NCI-H1105 treated with DMSO at 0.1 percent for 48 hours (cell line): ENCODE measurements around the gene LILRA6.
A peak's percentile ranks its signal among the peaks of the same experiment; 100 is the strongest.
"Not testable (repeated sequence)": the region's sequence is repeated elsewhere in the genome, so short reads cannot be mapped to it uniquely, and the experiment has no call there.

Experiments
- DNase-seq: peaks from one replicate; lab custom pipeline; 2025; lab: John Stamatoyannopoulos, UW

LILRA6 gene

GRCh38 chr19:54231077-54231931, 11.3 kb downstream of the LILRA6 start:
- DNase-seq = peak; percentile 88

- no peak for DNase-seq
These were observed 12.6 kb downstream of the LILRA6 start for GRCh38 chr19:54230031-54230430.

GRCh38 chr19:54229146-54229545, 13.4 kb downstream of the LILRA6 start:
- DNase-seq = no peak

- not testable (repeated sequence) for DNase-seq
These were observed 18.0 kb downstream of the LILRA6 start for GRCh38 chr19:54224619-54225018.

- not testable (repeated sequence) for DNase-seq
These were observed 18.7 kb downstream of the LILRA6 start for GRCh38 chr19:54223937-54224281.

GRCh38 chr19:54223277-54223936, 19.2 kb downstream of the LILRA6 start:
- DNase-seq = not testable (repeated sequence)

- not testable (repeated sequence) for DNase-seq
These were observed 19.9 kb downstream of the LILRA6 start, which contains the start of gene LILRB3 for GRCh38 chr19:54222474-54223276. Gene LILRB3 (minus strand): TSS chr19:54223007. CDS start chr19:54222976, 31 bp downstream.

- DNase-seq = not testable (repeated sequence)
These were observed 20.6 kb downstream of the LILRA6 start for GRCh38 chr19:54221947-54222346.

GRCh38 chr19:54219702-54220101, 22.9 kb downstream of the LILRA6 start:
- not testable (repeated sequence) for DNase-seq

GRCh38 chr19:54218960-54219661, 23.5 kb downstream of the LILRA6 start:
- DNase-seq = no peak

GRCh38 chr19:54218259-54218658, 24.3 kb downstream of the LILRA6 start:
- no peak for DNase-seq

- not testable (repeated sequence) for DNase-seq
These were observed 24.9 kb downstream of the LILRA6 start for GRCh38 chr19:54217517-54218247.

GRCh38 chr19:54216869-54217268, 25.7 kb downstream of the LILRA6 start:
- no peak for DNase-seq

GRCh38 chr19:54214734-54215133, 27.9 kb downstream of the LILRA6 start:
- DNase-seq = not testable (repeated sequence)

GRCh38 chr19:54214217-54214616, 28.4 kb downstream of the LILRA6 start:
- DNase-seq = not testable (repeated sequence)

GRCh38 chr19:54211235-54211634, 31.4 kb downstream of the LILRA6 start:
- DNase-seq = no peak

- peak; percentile 90 for DNase-seq
These were observed 32.6 kb downstream of the LILRA6 start for GRCh38 chr19:54209811-54210494.

GRCh38 chr19:54209058-54209810, 33.4 kb downstream of the LILRA6 start:
- DNase-seq = no peak

- DNase-seq = no peak
These were observed 33.9 kb downstream of the LILRA6 start for GRCh38 chr19:54208784-54209057.
